Ammon's horn (tissue), 1 donor: ENCODE measurements around the gene MEGF11.

Experiments used
- DNase-seq: peaks from one replicate; pipeline ENCODE4 v3.0.0-alpha.2; 2016; ENCODE audit warnings: low spot score

Gene MEGF11

GRCh38 chr15:65944404-65944803 is 309.1 kb downstream of the MEGF11 start:
- no peak for DNase-seq

GRCh38 chr15:65942436-65942835 is 311.1 kb downstream of the MEGF11 start:
- no peak for DNase-seq

GRCh38 chr15:65940618-65940909 is 313.0 kb downstream of the MEGF11 start:
- DNase-seq: no peak

GRCh38 chr15:65939901-65940617 is 313.5 kb downstream of the MEGF11 start:
- DNase-seq: no peak

GRCh38 chr15:65938604-65939003 is 314.9 kb downstream of the MEGF11 start:
- DNase-seq: no peak

- peak; percentile 56 for DNase-seq
Observed at GRCh38 chr15:65937476-65937875, 316.1 kb downstream of the MEGF11 start.

GRCh38 chr15:65937054-65937453 is 316.5 kb downstream of the MEGF11 start:
- DNase-seq: no peak

- no peak for DNase-seq
Observed at GRCh38 chr15:65936282-65936681, 317.3 kb downstream of the MEGF11 start.

GRCh38 chr15:65935391-65935790 is 318.2 kb downstream of the MEGF11 start:
- no peak for DNase-seq

- DNase-seq: no peak
Observed at GRCh38 chr15:65931221-65931620, 322.3 kb downstream of the MEGF11 start.

GRCh38 chr15:65930134-65930533 is 323.4 kb downstream of the MEGF11 start:
- DNase-seq: no peak

- DNase-seq: no peak
Observed at GRCh38 chr15:65929573-65929972, 324.0 kb downstream of the MEGF11 start.

- no peak for DNase-seq
Observed at GRCh38 chr15:65927545-65927944, 326.0 kb downstream of the MEGF11 start.

GRCh38 chr15:65926899-65927298 is 326.7 kb downstream of the MEGF11 start:
- DNase-seq: no peak

GRCh38 chr15:65926459-65926858 is 327.1 kb downstream of the MEGF11 start:
- no peak for DNase-seq

GRCh38 chr15:65925338-65925737 is 328.2 kb downstream of the MEGF11 start:
- no peak for DNase-seq

- no peak for DNase-seq
Observed at GRCh38 chr15:65924004-65924403, 329.5 kb downstream of the MEGF11 start.

GRCh38 chr15:65923264-65923663 is 330.3 kb downstream of the MEGF11 start:
- DNase-seq: no peak

GRCh38 chr15:65922621-65923020 is 330.9 kb downstream of the MEGF11 start:
- no peak for DNase-seq

GRCh38 chr15:65921780-65922179 is 331.8 kb downstream of the MEGF11 start:
- peak; percentile 69 for DNase-seq

- DNase-seq: no peak
Observed at GRCh38 chr15:65920825-65921309, 332.7 kb downstream of the MEGF11 start.

GRCh38 chr15:65920121-65920520 is 333.4 kb downstream of the MEGF11 start:
- no peak for DNase-seq

GRCh38 chr15:65919353-65919752 is 334.2 kb downstream of the MEGF11 start:
- no peak for DNase-seq

GRCh38 chr15:65918945-65919344 is 334.6 kb downstream of the MEGF11 start:
- no peak for DNase-seq
